SK-N-SH (cell line): ENCODE measurements around the gene TTC31. TPM values are rescaled to one million over a fixed set of nuclear protein-coding genes. Genes with fewer than 3 reads are reported as not detected.

Experiments used
- CTCF ChIA-PET: fragments of 300-600, 350-600 bp; formaldehyde crosslinking; extraction: SDS; loops from one replicate; lab custom pipeline; 2021; lab: Yijun Ruan, JAX
- POLR2A ChIA-PET: fragments of 350-600 bp; sonication (Branson Sonifier 250); formaldehyde crosslinking; extraction: SDS; loops from one replicate; lab custom pipeline; 2020; ENCODE audit warnings: antibody characterized with exemption, inconsistent platforms; lab: Yijun Ruan, JAX
- DNase-seq: peaks from one replicate; pipeline ENCODE4 v3.0.0; 2012
- H2AFZ ChIP-seq: fragments of 200-600 bp; sonication (generic); 2 replicates; pipeline ENCODE4 v1.8.1; 2016; ENCODE audit warnings: antibody characterized with exemption, mild to moderate bottlenecking, low read depth
- H3F3A ChIP-seq: fragments of 200-600 bp; sonication (generic); replicated peaks from 2 replicates; pipeline ENCODE3; 2016; ENCODE audit warnings: antibody characterized with exemption, mild to moderate bottlenecking; ENCODE audit not compliant: insufficient read depth
- H3K27ac ChIP-seq, 2 experiments: fragments of 200-500 bp in 1 of 2; fragments of 200-600 bp in 1 of 2; sonication (Bioruptor generic) in 1 of 2; sonication (generic), shearing (Covaris generic) in 1 of 2; 2 replicates each; pipeline versions ENCODE4 v1.5.1 to v1.6.1; 2014 to 2016; ENCODE audit warnings: low read depth in 2 of 2, inconsistent platforms in 1 of 2, low read length in 1 of 2, mild to moderate bottlenecking in 1 of 2, mixed read lengths in 1 of 2
- H3K27me3 ChIP-seq: fragments of 200-600 bp; sonication (generic), shearing (Covaris generic); 2 replicates; pipeline ENCODE4 v1.6.1; 2016; ENCODE audit warnings: mixed run types; ENCODE audit not compliant: insufficient read depth
- H3K36me3 ChIP-seq, 2 experiments: fragments of 200-500 bp in 1 of 2; fragments of 200-600 bp in 1 of 2; sonication (Bioruptor generic) in 1 of 2; sonication (generic) in 1 of 2; replicated peaks in 1 of 2; 2 replicates each; pipeline versions ENCODE3 to v1.5.1; 2014 to 2016; ENCODE audit warnings: low read length in 1 of 2, mild to moderate bottlenecking in 1 of 2; ENCODE audit not compliant: insufficient read depth in 2 of 2, control insufficient read depth in 1 of 2
- H3K4me1 ChIP-seq, 2 experiments: fragments of 200-500 bp in 1 of 2; fragments of 200-600 bp in 1 of 2; sonication (Bioruptor generic) in 1 of 2; sonication (generic), shearing (Covaris generic) in 1 of 2; 2 replicates each; pipeline versions ENCODE4 v1.5.1 to v1.6.1; 2014 to 2016; ENCODE audit warnings: low read depth in 1 of 2, low read length in 1 of 2, mixed run types in 1 of 2; ENCODE audit not compliant: insufficient read depth in 2 of 2, control insufficient read depth in 1 of 2
- H3K4me2 ChIP-seq: fragments of 200-600 bp; sonication (generic), shearing (Covaris generic); 2 replicates; pipeline ENCODE4 v1.6.1; 2017; ENCODE audit warnings: mixed run types
- H3K4me3 ChIP-seq, 2 experiments: fragments of 200-500 bp in 1 of 2; fragments of 200-600 bp in 1 of 2; sonication (Bioruptor generic) in 1 of 2; sonication (generic), shearing (Covaris generic) in 1 of 2; 2 replicates each; pipeline versions ENCODE4 v1.5.1 to v1.8.1; 2014 to 2016; ENCODE audit warnings: low read depth in 2 of 2, inconsistent platforms in 1 of 2, low read length in 1 of 2, mild to moderate bottlenecking in 1 of 2, mixed read lengths in 1 of 2, moderate library complexity in 1 of 2
- H3K79me2 ChIP-seq: fragments of 200-600 bp; sonication (generic); 2 replicates; pipeline ENCODE4 v1.8.1; 2017; ENCODE audit warnings: mild to moderate bottlenecking; ENCODE audit not compliant: insufficient read depth
- H3K9ac ChIP-seq: fragments of 200-600 bp; sonication (generic); 2 replicates; pipeline ENCODE4 v1.6.1; 2017; ENCODE audit warnings: mixed run types
- H3K9me2 ChIP-seq: fragments of 200-600 bp; sonication (generic); 2 replicates; pipeline ENCODE4 v1.6.1; 2017; ENCODE audit warnings: mixed run types
- H3K9me3 ChIP-seq: fragments of 200-600 bp; sonication (generic); 2 replicates; pipeline ENCODE4 v1.6.1; 2017; ENCODE audit warnings: mixed run types, mild to moderate bottlenecking, moderate library complexity
- H4K20me1 ChIP-seq: fragments of 200-600 bp; sonication (generic); 2 replicates; pipeline ENCODE4 v1.6.1; 2017; ENCODE audit warnings: mild to moderate bottlenecking, mixed run types; ENCODE audit not compliant: insufficient read depth
- CHD2 ChIP-seq: fragments of 150-350 bp; IDR thresholded peaks from 2 replicates; pipeline ENCODE4 v1.6.1; 2018; ENCODE audit warnings: low read length; ENCODE audit not compliant: partially characterized antibody
- CTCF ChIP-seq: fragments of 200-600 bp; sonication (generic); IDR thresholded peaks from 2 replicates; pipeline ENCODE4 v1.6.1; 2017; ENCODE audit warnings: antibody characterized with exemption, mild to moderate bottlenecking, moderate library complexity
- FOSL2 ChIP-seq: IDR thresholded peaks from 2 replicates; pipeline ENCODE4 v1.4.0; 2012; ENCODE audit warnings: low read depth, mild to moderate bottlenecking, moderate library complexity, borderline replicate concordance
- FOXM1 ChIP-seq: IDR thresholded peaks from 2 replicates; pipeline ENCODE4 v1.4.0; 2012; ENCODE audit warnings: low read depth, mild to moderate bottlenecking
- IRF3 ChIP-seq: fragments of 150-350 bp; IDR thresholded peaks from 2 replicates; pipeline ENCODE4 v1.6.1; 2016; ENCODE audit warnings: mild to moderate bottlenecking, low read depth, low read length
- MAX ChIP-seq: IDR thresholded peaks from 2 replicates; pipeline ENCODE4 v1.4.0; 2012; ENCODE audit warnings: low read depth
- MXI1 ChIP-seq: IDR thresholded peaks from 2 replicates; pipeline ENCODE4 v1.6.1; 2012; ENCODE audit warnings: mild to moderate bottlenecking, low read depth, low read length, improper control_type of control experiment
- PBX3 ChIP-seq: IDR thresholded peaks from 2 replicates; pipeline ENCODE4; 2012
- POLR2AphosphoS5 ChIP-seq: IDR thresholded peaks from 2 replicates; pipeline ENCODE4 v1.6.1; 2012; ENCODE audit warnings: low read depth, low read length
- RAD21 ChIP-seq: IDR thresholded peaks from 2 replicates; pipeline ENCODE4 v1.6.1; 2012; ENCODE audit warnings: mild to moderate bottlenecking, low read length
- RFX5 ChIP-seq: IDR thresholded peaks from 2 replicates; pipeline ENCODE4 v1.6.1; 2012; ENCODE audit warnings: mild to moderate bottlenecking, improper control_type of control experiment, low read length
- RXRA ChIP-seq: IDR thresholded peaks from 2 replicates; pipeline ENCODE4 v1.4.0; 2012; ENCODE audit warnings: low read depth, mild to moderate bottlenecking, borderline replicate concordance
- SMC3 ChIP-seq: IDR thresholded peaks from 2 replicates; pipeline ENCODE4 v1.6.1; 2012; ENCODE audit warnings: low read depth, low read length, improper control_type of control experiment
- TAF1 ChIP-seq: IDR thresholded peaks from 2 replicates; pipeline ENCODE4 v1.6.1; 2012; ENCODE audit warnings: low read depth, mild to moderate bottlenecking, low read length, moderate library complexity, borderline replicate concordance
- USF2 ChIP-seq: fragments of 150-350 bp; IDR thresholded peaks from 2 replicates; pipeline ENCODE4 v1.6.1; 2017; ENCODE audit warnings: antibody characterized with exemption, low read length, low read depth, borderline replicate concordance
- YY1 ChIP-seq: IDR thresholded peaks from 2 replicates; pipeline ENCODE4 v1.4.0; 2012; ENCODE audit warnings: low read depth, mild to moderate bottlenecking
- ZBTB33 ChIP-seq: IDR thresholded peaks from 2 replicates; pipeline ENCODE4 v1.4.0; 2012; ENCODE audit warnings: low read depth, borderline replicate concordance
- WGBS: methylation state at CpG from one replicate; pipeline ENCODE4 v1.1.6; 2017; ENCODE audit warnings: low lambda C conversion rate; 5-methylcytosine and 5-hydroxymethylcytosine counted together
- polyA plus RNA-seq, 3 experiments: library from polyadenylated mRNA; depleted of rRNA; stranded (reverse); fragments of >200 nt; gene quantifications; 2 replicates each; pipeline ENCODE4 v1.2.3, GENCODE V29; 2012

The TTC31 gene
- polyA plus RNA-seq, 1 of the 3 experiments (the other 2 are of a cell fraction), result 27.9 TPM

GRCh38 chr2:74532222-74532621 is 49.3 kb downstream of the TTC31 start:
- H3F3A ChIP-seq, result peaks cover 18% of the 10 kb centered on the region
- POLR2A ChIA-PET, result interaction anchor here (1.5 to 2.9 kb wide), 4 partner anchors 10 to 49 kb away, joined by 5 to 11 read pairs (median 8); partner anchors contain the start of genes CCDC142, PCGF1 and TTC31
- H3K4me2 ChIP-seq, result peak overlapping the region; percentile 85; the same call in 1 of the 2 replicates
- H3K36me3 ChIP-seq, result peaks cover 19 to 34% of the 10 kb centered on the region in 2 experiments
- no peak overlapping the region for H3K27ac ChIP-seq
- H3K79me2 ChIP-seq, result peaks cover 45% of the 10 kb centered on the region
- peaks cover 13 to 22% of the 10 kb centered on the region in 2 experiments for H3K4me1 ChIP-seq
- no peaks in the 10 kb centered on the region for H3K9me3 ChIP-seq
- TF ChIP-seq SMC3 (peak; percentile 60), FOXM1 (no peak), RAD21 (peak; percentile 80), CTCF (peak; percentile 61)
- TF ChIP-seq, all 33 proteins: peak for 3
- H2AFZ ChIP-seq, result no peak overlapping the region
- no peak overlapping the region; a peak in 1 of 4 replicates for H3K4me3 ChIP-seq
- no peaks in the 10 kb centered on the region for H4K20me1 ChIP-seq
- H3K9me2 ChIP-seq, result no peaks in the 10 kb centered on the region
- H3K9ac ChIP-seq, result no peak overlapping the region
- CTCF ChIA-PET, result interaction anchor here (0.6 to 7.8 kb wide), 33 partner anchors 8 to 282 kb away, joined by 3 to 102 read pairs (median 6); partner anchors contain the start of genes C2orf81, CCDC142, MOGS and MRPL53
- no peaks in the 10 kb centered on the region for H3K27me3 ChIP-seq
- no peak for DNase-seq

GRCh38 chr2:74533464-74533863 is 50.6 kb downstream of the TTC31 start:
- 96% methylated on average over 4 of the region's 4 CpGs for WGBS
- H3K36me3 ChIP-seq, result peaks cover 10 to 25% of the 10 kb centered on the region in 2 experiments
- TF ChIP-seq FOSL2 (no peak), POLR2AphosphoS5 (no peak), RFX5 (no peak), CHD2 (no peak), MXI1 (no peak), MAX (no peak), USF2 (no peak), RXRA (no peak), YY1 (no peak), PBX3 (no peak), CTCF (no peak), ZBTB33 (no peak), IRF3 (no peak), TAF1 (no peak)

More at GRCh38 chr2:74533464-74533863, 50.6 kb downstream of the TTC31 start:
- DNase-seq, result no peak
- Histone ChIP-seq H3K27me3 (no peaks in the 10 kb centered on the region), H3K9ac (no peak overlapping the region), H4K20me1 (no peaks in the 10 kb centered on the region), H3K9me3 (no peaks in the 10 kb centered on the region), H3K9me2 (no peaks in the 10 kb centered on the region), H3K79me2 (peaks cover 33% of the 10 kb centered on the region), H3K4me3 (no peak overlapping the region), H3F3A (peaks cover 18% of the 10 kb centered on the region), H3K4me1 (peaks cover 11 to 18% of the 10 kb centered on the region in 2 experiments), H3K4me2 (no peak overlapping the region), H3K27ac (no peak overlapping the region), H2AFZ (no peak overlapping the region)
- CTCF ChIA-PET, result interaction anchor here (2.2 to 7.8 kb wide), 9 partner anchors 12 to 284 kb away, joined by 8 to 102 read pairs (median 26); partner anchors contain the start of genes CCDC142, MRPL53, PCGF1 and TTC31
- POLR2A ChIA-PET, result interaction anchor here (1.0 to 2.9 kb wide), 4 partner anchors 26 to 79 kb away, joined by 3 to 11 read pairs (median 8); partner anchors contain the start of genes CCDC142, INO80B, PCGF1 and TTC31
